H4 (cell line): ENCODE results near the gene SLC25A5. TPM values are rescaled to one million over a fixed set of nuclear protein-coding genes. Genes with fewer than 3 reads are reported as not detected.
"Not testable (repeated sequence)": the region's sequence is repeated elsewhere in the genome, so short reads cannot be mapped to it uniquely, and the experiment has no call there.

Experiments used
- DNase-seq: peaks from one replicate; pipeline ENCODE4 v3.0.0-alpha.2; 2015; ENCODE audit warnings: low spot score
- total RNA-seq: library from RNA; depleted of rRNA; stranded (reverse); fragments of >200 nt; shearing (Covaris generic); gene quantifications from 2 replicates; pipeline ENCODE4 v1.2.3, GENCODE V29; 2014; rRNA removed

SLC25A5 gene
- total RNA-seq = 399 and 652 TPM in 2 replicates

DNA sequence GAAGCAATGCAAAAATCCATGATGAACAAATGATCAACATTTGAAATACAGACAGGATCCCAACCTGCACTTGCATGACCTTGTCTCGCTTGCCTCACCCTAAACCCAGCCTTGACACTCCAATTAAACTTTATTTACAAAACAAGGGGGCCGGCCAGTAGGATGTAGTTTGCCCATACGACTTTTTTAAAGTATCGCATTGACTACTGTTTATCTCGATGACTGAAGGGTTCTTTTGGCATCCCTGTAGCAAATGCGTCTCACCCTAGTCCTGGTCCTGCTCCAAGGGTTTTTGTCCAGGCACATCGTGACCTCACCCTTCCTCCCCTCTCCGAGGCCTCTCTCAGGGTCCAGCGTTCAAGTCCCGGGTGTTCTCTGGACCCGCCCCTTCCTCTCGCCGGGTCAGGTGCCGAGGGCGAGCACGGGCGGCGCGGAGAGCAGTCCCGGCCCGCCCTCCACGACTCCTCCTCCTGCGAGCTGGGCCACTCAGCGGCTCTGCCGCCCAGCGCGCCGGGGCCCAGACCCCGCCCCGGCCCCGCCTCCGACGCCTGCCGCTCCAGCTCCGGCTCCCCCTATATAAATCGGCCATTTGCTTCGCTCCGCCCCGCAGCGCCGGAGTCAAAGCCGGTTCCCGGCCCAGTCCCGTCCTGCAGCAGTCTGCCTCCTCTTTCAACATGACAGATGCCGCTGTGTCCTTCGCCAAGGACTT lies at the start of gene SLC25A5:
SLC25A5 (plus strand) TSS at position 603 of the 709 bp plus-strand sequence; CDS start at position 675, 72 bp downstream.
- DNase-seq = peak; percentile 68

DNA sequence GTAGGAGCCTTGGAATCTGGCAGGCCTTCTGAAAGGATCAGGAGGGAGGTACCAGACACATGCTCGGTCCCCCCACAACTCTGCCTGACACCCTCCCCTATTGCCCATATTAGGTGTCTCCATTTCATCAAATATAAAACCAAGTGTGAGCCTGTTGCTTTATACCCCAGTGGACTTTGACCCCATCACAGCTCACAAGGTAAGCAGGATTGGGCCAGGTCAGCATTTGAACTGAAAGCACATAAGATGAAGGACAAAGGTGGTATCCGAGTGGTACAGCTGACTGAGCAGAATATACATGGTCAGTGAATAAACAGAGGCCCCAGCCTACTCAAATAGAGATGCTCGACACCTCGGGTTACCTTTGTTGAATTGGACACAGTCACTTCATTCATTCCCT lies 49.1 kb upstream of the SLC25A5 start:
- DNase-seq = no peak

DNA sequence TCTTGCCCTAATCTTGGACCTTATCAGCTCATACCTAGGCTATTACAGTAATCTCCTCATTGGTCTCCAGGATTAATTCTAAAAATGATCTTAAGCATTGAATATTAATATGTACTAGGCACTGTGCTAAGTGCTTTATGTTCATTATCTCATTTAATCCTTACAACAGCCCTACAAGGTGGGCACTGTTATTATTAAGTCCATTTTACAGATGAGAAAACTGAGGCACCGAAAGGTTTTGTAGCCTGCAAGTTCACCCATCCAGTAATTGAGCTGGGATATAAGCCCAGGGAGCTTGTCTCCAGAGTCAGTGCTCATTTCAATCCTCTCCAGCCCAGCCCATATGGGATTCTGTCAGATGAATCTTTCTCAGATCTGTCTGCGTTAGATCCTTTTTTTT lies 48.3 kb upstream of the SLC25A5 start:
- no peak for DNase-seq

DNA sequence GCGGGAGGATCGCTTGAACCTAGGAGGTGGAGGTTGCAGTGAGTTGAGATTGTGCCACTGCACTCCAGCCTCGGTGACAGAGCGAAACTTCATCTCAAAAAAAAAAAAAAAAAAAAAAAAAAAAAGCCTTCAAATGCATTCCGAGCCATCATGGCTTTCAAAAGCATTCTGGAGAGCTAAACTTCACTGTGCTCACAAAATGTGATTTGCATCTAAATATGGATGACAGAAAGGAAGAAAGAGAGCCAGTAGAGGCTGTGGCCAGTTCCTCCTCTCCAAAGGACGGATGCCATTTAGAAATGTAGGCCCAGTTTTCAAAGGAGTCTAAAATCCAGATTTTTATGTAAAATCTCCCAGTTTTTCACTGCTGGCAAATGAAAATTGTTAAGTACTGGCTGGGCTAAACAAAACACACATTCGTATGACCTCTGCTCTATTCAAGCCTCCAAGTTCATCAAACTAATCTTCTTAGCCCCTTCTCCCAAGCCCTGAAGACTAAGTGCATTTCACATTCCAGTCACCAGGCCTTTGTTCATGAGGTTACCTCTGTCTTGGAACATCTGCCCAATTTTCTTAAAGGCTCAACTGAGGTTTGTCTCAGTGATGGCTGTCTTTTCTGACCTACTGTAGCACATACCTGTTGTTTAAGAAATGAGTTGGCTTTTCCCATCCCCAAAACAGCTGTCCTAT lies 47.1 kb upstream of the SLC25A5 start:
- DNase-seq = no peak

DNA sequence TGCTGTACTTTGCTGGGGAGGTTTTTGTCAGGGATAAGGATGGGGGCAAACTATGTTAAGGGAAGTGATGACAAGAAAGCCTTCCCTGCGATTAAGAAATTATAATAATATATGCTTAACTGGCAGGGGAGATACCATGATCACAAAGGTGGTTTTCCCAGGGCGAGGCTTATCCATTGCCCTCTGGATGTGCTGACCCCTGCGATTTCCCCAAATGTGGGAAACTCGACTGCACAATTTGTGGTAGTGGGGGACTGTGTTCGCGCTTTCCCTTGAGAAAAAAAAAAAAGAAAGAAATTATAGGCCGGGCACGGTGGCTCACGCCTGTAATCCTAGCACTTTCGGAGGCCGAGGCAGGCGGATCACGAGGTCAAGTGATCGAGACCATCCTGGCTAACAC lies 44.6 kb upstream of the SLC25A5 start:
- DNase-seq = no peak

DNA sequence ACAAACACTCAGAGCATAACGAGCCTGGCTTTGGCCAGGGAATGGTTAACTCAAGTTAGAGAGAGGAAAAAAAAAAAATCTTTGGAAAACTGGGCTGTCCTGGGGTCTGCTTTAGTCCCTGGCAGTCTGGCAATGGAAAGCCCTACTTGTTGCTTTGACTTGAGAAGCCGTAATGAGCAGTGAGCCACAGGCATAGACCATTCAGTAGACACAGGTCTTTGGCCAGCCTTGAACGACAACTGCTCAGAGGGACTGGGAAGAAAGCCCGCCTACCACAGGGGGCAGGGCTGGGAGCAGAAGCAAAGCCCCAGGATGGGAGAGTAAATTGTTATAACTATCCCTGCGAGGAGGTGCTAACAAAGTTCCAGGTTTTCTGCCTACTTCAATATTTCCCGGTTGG lies 43.2 kb upstream of the SLC25A5 start:
- no peak for DNase-seq

DNA sequence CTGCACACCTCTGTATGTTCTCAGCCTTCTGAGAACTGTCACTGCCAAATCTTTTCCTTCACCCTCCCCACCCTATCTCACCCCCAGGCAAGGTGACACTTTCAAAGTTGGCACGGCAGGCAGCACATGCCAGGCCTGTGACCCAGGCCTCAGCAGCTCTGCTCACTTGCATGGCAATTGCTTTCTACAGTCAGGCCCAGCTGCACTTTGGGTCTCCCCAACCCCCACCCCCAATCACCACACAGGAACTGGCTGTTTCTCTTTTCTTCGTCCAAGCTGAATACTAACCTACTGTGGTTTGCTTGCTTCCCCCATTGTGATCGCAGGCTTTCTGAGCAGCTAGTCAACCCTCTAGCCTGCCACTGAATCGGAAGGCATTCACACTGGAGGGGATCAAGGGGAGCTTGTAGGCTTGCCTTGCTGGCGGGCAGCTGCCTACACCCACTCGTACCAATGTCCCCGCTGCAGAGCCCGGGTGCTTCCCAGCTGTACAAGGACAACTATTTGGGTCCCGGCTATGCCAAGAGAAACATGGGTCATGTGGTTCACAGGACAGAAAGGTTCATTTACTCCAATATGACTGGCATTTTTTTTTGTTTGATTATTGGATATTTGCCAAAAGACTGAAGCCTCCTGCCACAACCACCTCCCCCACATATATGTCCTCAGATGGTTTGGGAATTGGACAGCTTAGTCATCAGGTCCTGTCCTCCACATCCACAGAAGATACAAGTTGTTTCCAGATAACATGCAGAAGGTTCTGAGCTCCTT lies 41.0 kb upstream of the SLC25A5 start:
- no peak for DNase-seq

DNA sequence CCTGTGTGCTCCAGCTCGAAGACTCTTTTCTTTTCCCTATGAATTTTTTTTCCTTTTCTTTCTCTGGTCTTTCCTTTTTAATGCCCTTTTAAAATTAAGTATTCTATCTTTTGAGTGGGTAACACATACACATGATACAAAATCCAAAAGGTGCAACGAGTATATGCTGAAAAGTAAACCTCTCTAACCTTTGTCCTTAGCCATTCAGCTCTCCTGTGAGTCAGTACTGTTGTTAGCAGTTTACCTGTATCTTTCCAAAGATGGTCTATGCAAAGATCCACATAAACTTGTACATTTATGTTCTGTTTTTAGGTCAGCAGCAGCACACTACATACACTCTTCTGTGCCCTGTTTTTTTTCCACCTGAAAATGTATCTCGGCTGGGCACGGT lies 40.5 kb upstream of the SLC25A5 start:
- no peak for DNase-seq

DNA sequence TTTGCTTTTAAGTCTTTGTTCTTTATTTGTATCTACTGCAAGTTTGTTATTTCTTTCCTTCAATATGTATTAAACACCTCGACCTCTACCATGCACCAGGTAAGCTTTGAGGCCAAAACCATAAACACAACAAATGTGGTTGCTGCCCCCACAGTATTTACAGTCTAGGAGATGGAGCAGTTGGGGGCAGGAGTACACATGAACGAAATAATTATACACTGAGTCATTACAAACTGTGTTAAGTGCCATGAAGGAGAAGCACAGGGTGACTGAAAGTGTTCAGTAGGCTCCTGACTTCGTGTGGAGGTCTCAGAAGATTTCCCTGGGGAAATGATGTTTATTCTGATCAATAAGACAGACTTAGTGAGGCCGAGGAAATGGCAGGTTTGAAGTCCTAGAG lies 38.8 kb upstream of the SLC25A5 start:
- peak; percentile 31 for DNase-seq

DNA sequence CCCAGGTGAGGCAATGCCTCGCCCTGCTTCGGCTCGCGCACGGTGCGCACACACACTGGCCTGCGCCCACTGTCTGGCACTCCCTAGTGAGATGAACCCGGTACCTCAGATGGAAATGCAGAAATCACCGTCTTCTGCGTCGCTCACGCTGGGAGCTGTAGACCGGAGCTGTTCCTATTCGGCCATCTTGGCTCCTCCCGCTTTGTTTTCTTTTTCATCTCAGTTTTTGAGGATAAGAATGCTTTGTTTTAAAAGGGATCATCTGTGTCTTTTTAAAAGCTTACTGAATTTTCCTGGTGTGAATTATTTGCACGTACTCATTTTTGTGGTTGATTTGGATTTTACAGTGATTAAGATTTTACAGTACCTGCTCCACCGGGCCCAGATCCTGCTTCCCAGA lies 26.9 kb upstream of the SLC25A5 start:
- DNase-seq = not testable (repeated sequence)

DNA sequence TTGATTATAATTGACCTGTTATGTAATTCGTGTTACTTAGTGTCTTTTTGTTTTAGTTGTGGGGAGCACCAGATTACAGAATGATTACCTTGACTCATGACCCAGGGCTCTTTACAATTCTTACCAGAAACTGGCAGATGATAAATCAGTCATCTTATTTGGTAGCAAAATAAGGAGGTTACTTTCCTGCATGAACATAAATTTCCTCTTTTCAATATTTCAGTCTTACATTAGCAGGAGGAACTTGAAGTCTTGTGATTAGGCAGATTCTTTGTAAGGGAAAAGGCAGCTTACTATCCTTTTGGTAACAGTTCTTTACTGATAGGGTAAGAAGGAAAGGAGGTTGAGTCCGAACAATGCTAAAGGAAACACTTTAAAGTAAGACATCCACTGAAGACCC lies 26.0 kb upstream of the SLC25A5 start:
- no peak for DNase-seq

DNA sequence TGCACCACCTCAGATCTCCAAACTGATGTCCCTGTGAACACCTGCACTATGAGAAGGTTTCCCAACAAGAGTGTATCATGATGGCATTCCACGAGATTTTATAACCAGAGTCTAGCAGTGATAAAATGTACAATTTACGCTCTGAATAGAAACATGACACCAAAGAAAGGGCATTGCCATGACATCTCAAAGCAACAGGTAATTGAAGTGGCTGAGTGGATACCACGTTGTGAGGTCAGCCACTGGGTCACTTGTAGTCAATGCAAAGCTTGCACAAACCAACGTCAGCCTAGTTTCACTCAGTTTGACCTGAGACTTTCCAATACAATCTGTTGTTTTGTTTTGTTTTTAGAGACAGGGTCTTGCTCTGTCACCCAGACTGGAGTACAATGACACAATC lies 15.0 kb upstream of the SLC25A5 start:
- DNase-seq = no peak

DNA sequence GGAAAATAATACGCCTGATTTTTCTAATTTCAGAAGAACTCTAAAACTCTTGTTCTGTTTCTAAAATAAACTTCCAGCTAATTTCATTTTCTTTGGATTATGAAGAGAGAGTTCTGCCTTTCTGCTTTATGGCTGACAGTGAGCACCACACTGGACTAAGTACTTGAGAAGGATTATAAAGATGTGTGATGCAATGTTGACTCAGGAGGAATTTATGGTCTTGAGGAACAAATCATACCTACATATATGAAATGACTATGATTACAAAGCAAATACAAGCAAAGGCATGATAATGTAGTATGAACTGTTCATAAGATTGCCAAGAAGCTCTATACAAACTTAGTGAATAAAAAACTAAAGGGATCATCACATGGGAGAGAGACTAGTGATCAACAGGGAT lies 13.0 kb upstream of the SLC25A5 start:
- no peak for DNase-seq

DNA sequence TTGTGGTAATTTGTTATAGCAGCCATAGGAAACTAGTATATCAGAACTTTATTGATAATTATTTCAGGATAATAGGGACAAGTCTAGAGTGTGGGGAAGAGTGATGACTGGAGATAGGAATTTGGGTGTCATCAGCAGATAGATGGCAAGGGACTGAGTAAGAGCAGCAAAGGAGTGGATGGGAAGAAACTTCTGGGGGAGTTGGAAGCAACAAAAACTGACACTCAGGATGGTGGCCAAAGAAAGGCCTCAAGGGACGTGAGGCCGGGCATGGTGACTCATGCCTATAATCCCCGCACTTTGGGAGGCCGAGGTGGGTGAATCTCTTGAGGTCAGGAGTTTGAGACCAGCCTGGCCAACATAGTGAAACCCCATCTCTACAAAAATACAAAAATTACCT lies 9.1 kb upstream of the SLC25A5 start:
- no peak for DNase-seq

DNA sequence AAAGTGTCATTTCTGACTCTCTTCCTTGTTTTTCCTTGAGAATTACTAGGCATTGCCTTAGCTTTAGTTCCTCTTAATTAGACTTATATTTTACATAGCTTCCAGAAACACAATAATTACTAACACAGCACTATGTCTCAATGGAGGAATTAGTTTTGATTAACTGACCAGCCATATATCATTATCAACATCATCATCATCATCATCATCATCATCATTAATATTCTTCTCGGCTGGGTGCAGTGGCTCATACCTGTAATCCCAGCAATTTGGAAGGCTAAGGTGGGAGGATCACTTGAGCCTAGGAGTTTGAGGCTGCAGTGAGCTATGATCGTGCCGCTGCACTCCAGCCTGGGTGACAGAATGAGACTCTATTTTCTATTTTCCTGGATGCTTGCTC lies 2.7 kb upstream of the SLC25A5 start:
- no peak for DNase-seq

DNA sequence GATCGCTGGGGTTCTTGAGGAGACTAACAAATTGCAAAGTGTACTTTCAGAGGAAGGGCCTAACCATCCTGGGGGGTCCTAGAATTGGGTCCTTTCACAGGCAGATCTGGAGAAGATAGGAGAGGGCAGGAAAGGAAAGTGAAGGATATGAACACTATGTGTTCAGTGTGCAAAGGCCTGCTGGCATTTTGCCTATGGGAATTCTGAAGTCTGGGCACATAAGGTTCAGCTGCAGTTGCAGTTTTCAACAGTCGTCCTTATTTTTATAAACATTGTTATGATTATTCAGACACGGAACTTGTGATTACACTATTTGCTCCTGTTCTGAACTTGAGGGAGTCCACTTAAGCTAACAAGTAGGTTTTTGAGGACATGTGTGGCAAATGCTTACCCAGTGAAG lies 1.3 kb upstream of the SLC25A5 start:
- no peak for DNase-seq

DNA sequence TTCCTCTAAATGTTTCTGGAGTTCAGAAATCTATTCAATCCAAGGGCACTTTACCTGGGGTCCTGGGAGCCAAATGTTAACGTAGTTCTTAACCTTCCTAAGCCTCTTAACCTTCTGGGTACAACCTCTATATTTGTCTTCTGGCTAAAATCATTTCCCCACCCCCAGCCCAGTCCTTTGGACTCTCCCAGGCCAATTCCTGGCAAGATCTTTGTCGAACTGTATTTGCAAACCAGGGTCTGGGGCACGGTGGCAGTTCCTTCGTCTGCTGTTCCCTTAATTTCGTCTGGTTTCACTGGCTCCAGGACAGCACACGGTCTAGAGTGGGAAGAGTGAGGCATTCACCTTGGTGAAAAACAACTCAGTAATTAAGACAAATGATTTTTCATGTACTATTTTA lies 811 bp upstream of the SLC25A5 start:
- DNase-seq = no peak

DNA sequence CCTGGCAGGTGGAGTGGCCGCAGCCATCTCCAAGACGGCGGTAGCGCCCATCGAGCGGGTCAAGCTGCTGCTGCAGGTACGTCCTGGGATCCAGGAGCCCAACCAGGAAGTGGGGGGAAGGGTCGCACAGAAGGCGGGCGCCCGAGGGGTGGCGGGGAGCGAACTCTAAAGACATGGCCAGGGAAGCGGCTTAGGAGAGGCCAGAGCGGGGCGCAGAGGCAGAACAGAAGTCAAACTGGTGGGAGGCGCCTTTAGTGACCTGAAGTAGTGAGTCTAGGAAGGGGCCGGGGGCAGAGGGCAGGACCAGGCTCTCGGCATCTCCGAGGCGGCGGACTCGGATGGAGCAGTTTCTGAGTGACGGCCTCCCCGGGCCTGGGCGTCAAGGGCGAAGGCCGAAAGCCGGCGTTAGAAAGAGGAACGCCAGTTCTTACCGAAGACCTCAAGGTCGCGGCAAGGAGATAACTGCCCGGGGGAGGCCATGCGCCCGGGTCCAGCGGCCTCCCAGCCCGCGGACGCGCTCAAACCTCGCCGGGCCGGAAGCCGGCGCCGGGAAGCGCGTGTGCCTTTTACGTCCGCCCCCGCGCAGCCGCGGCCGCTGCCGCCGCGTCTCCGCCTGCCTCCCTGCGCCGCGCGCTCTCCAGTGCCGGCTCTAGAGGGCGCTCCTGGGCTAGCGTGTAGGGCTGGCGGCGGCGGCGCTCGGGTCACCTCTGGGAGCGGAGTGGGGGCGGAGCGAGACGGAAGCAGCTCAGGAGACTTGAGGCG lies 488 bp downstream of the SLC25A5 start:
- peak; percentile 71 for DNase-seq

DNA sequence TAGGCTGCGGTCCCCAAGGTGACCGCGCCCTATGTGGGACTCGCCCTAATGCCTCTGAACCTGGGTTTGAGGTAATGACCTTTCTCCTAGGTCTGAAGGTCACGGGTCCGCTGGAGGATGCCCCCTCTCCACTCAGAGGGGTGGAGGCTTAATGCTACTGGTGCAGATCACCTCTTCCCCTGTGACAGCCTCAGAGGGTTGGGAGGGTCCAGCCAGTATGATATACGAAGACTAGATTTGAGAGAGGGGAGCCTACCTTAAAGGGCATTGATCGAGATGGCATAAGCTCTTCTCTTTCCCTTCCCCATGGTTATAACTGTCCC lies 1.0 kb downstream of the SLC25A5 start:
- DNase-seq = no peak

DNA sequence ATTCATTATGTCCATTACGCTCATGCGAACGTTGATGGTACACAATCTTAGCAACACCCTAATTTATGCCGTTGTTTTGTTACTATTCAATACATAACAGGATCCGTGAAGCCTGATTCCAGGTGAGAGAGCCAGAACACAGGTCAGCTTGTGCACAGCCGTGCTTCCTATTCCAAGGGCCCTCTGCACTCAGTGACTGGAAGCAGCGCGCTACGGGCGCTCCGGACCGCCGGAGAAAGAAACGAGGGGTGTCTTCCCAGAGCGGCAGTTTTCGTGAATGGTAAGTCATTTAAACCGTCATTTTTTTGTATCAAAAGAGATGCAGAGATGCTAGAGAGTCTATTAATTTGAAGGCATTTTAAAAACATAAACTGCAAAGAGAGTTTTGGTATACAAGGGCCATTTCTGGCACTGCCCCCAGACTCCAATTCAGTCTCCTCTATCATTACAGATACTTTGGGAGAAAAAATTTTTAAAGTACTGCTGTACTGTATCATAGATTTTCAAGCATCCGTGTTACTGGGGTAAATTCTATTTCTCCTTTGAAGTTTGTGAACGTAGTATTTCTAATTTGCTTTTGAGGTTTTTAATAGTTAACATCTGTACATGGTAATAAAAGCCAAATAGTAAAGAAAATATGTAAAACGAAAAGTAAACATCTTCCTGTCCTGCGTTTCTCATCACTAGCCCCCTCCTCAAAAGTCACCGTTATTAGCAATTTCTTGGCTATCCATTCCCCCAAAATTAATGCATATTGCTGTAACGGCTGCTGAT lies 6.6 kb downstream of the SLC25A5 start:
- DNase-seq = no peak

DNA sequence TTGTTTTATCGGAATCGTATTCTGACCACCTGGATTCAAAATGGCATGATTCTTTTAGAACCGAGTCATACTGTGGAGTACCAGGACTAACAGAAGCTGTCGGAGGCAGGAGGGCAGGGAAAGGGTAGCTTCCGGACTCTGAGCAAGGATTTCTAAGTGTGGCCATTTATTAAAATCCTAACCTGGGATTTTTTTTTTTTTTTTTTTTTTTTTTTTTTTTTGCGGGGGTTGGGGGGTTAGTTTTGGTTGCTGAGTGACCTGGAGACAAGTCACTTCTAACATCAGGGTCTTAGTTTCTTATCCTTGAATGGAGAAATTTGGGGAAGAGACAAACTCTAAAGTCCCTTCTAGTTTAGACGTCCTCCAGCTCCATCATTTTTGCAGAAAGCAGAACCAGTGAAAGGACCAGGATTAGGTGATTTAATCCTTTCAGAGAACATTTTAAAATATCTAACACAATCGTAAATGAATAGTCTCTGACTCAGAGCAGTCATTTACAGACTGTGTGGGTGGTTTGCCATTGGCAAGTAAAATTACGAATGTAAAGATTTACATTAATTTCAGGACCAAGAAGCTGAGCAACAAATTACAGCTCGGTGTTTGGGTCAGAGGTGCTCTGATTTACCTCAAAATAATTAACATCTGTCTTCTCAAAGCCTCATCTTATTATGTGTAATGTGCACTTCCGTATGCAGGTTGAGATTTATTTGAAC lies 7.3 kb downstream of the SLC25A5 start:
- DNase-seq = no peak
